Subcutaneous adipose tissue (tissue), 4 donors: ENCODE results near the gene EEF1AKMT1. TPM values are rescaled to one million over a fixed set of nuclear protein-coding genes. Genes with fewer than 3 reads are reported as not detected.

ENCODE experiments used
- total RNA-seq, 4 donors: library from RNA; depleted of rRNA; stranded (reverse); fragments of >200 nt; gene quantifications; one replicate each; pipeline ENCODE4 v1.1.0, GENCODE V29; 2016
- TF ChIP-seq, protein P1 (sequence below): fragments of 450-650 bp; IDR thresholded peaks from one replicate; pipeline ENCODE4 v1.5.1; 2016; ENCODE audit warnings: low read depth, mild to moderate bottlenecking, control low read depth, antibody characterized with exemption, moderate library complexity

The EEF1AKMT1 gene
- total RNA-seq, 4 donors from 2014 or later = 8.1 to 26.9 (median 9.1) TPM

GRCh38 chr13:20702530-20702914 is 71.2 kb downstream of the EEF1AKMT1 start:
- TF ChIP-seq, protein P1, sequence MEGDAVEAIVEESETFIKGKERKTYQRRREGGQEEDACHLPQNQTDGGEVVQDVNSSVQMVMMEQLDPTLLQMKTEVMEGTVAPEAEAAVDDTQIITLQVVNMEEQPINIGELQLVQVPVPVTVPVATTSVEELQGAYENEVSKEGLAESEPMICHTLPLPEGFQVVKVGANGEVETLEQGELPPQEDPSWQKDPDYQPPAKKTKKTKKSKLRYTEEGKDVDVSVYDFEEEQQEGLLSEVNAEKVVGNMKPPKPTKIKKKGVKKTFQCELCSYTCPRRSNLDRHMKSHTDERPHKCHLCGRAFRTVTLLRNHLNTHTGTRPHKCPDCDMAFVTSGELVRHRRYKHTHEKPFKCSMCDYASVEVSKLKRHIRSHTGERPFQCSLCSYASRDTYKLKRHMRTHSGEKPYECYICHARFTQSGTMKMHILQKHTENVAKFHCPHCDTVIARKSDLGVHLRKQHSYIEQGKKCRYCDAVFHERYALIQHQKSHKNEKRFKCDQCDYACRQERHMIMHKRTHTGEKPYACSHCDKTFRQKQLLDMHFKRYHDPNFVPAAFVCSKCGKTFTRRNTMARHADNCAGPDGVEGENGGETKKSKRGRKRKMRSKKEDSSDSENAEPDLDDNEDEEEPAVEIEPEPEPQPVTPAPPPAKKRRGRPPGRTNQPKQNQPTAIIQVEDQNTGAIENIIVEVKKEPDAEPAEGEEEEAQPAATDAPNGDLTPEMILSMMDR = no peak

DNA sequence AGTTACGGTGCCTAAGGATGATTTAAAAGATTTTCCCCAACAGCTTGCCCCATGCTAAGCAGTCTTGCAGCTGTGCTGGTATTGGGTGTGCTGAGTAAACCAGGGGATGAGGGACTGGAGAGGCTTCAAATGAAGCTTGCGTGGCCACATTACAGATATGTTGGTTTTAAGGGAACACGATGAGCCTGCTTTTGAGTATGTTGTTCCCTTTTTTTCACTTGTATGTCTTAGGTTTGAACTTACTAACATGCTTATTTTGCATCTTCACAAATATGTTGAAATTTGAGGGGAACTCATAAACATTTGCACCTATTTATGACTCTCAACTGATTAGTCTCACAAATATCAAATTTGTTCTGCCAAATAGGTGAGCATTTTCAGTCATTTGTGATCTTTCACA is 72.3 kb downstream of the EEF1AKMT1 start:
- TF ChIP-seq, protein P1 = no peak

GRCh38 chr13:20700288-20700687 is 73.5 kb downstream of the EEF1AKMT1 start:
- TF ChIP-seq, protein P1 = no peak

DNA sequence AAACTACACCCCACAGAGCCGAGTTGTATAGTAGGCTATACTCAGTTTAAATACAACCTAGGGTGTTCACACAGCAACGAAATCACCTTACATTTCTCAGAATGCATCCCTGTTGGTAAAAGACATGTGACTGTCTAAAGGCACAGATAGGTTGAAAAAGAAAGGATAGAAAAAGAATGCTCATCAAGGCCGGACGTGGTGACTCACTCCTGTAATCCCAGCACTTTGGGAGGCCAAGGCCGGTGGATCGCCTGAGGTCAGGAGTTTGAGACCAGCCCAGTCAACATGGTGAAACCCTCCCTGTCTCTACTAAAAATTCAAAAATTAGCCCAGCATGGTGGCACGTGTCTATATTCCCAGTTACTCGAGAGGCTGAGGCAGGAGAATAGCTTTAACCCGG is 74.0 kb downstream of the EEF1AKMT1 start:
- TF ChIP-seq, protein P1 = no peak

- TF ChIP-seq, protein P1 = no peak
These were observed 77.7 kb downstream of the EEF1AKMT1 start for GRCh38 chr13:20696073-20696472.

- TF ChIP-seq, protein P1 = no peak
These were observed 82.1 kb downstream of the EEF1AKMT1 start for GRCh38 chr13:20691616-20692015.

- TF ChIP-seq, protein P1 = no peak
These were observed 84.5 kb downstream of the EEF1AKMT1 start for GRCh38 chr13:20689291-20689690.
